Pons (tissue), 1 donor: Measurements from ENCODE around the gene ARMC6.

ENCODE experiments used
- DNase-seq: peaks from one replicate; pipeline ENCODE4 v3.0.0-alpha.2; 2016; ENCODE audit warnings: low spot score

Gene ARMC6

DNA sequence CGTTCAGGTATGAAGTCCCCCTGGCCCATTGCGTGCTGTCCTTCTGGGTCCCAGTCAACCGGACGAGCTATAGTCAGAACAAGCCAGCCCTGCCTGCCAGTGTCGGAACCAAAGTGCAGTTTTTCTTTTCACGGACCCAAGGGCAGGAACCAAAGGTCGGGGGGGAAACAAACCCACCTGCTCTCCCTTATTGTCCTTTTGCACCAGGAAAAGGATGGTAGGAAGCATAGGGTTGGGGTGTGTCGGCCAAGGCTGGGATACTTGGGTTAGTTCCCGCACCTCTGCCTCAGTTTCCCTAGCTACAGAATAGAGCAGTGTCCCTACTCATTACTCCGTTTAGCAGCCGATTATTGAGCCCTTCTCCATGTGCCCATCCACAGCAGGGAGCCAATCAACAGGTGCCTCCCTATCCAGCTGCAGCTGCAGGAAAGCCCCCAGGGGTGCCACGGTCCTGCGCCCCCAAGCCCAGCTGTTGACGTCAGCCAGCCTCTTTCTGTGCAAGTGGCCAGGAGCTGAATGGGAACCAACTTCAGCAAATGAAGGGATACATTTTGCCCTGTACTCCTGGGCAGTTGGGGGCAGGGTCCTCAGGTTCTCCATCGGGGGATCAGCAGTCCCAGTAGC, 21.0 kb downstream of the ARMC6 start:
- no peak for DNase-seq

DNA sequence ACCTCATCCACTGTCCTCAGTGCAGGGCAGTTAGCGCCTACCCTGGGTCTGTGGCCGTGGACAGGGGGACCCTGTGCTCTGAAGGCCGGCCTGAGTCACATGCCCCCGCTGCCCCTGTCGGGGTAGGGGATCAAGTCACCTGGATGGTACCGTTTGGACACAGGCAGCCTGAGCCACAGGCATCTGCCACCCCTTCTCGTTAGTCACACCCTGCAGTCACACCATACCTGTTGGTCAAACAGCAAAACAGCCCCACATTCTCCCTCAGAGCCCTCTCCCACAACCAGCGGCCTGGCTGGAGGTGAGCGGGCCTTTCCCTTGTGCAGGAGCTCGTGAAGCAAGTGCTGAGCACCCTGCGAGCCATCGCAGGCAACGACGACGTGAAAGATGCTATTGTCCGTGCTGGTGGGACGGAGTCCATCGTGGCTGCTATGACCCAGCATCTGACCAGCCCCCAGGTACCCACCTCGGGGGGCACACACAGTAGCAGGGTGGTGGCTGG, 21.6 kb downstream of the ARMC6 start:
- no peak for DNase-seq

- no peak for DNase-seq
Observed at GRCh38 chr19:19055701-19056100, 22.3 kb downstream of the ARMC6 start.

DNA sequence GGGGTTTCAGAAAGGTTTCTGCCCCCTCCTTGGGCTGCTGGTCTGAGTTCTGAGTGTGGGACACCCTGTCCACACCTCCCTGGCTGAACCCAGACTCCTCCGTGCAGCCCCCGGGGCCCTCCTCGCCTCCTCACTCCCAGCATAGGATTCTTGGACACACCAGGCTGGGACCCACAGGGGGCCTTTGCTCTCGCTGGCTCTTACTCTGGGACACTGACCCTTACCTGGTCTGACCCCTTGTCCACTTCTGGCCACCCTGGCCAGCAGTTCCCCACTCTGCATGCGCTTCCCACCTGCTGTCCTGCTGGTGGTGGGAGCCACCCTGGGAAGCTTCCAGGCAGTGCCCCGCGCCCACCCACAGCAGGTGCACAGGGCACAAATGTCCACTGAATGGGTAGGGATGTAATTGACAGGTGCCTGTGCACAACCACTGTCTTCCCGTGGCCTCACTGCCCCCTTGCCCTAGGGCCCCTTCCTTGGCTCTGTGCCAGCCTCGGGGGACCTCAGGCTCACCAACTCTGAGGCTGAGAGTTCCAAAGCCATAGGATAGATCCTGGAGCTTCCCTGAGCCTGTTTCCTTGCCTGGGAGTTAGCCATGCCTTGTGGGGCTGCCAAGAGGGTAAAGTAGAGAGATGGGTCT, 23.4 kb downstream of the ARMC6 start:
- no peak for DNase-seq

DNA sequence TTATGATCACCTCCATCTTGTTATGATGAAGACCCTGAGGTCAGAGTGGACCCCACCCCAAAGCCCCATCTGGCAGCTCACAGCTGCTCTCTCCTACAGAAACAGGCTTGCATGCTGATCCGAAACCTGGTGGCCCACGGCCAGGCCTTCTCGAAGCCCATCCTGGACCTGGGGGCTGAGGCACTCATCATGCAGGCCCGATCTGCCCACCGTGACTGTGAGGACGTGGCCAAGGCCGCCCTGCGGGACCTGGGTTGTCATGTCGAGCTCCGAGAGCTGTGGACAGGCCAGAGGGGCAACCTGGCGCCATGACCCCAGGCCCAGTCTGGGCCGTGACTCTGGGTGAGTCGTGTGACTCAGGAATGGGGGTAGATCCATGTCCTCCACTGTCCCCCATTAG, 23.9 kb downstream of the ARMC6 start:
- DNase-seq: no peak

DNA sequence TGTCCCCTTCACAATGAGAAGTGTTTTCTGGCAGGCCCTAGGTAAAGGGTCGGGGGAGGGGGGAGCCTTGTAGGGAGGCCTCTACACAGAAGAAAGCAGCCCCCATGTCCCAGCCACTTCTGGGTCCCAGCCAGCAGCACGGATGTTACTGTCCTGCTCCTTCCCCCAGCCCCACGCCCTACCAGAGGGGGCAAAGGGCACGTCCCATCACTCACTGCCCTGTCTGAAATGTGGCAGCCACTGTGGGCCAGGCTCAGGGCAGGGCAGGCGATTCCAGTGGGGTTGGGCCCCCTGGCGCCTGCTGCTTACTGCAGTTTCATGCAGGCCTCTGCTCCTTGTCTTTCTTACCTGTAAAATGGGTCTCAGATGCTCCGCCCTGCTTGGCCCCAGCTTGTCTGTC, 24.3 kb downstream of the ARMC6 start:
- DNase-seq: no peak

- no peak for DNase-seq
Observed at GRCh38 chr19:19059018-19059836, 25.8 kb downstream of the ARMC6 start.

DNA sequence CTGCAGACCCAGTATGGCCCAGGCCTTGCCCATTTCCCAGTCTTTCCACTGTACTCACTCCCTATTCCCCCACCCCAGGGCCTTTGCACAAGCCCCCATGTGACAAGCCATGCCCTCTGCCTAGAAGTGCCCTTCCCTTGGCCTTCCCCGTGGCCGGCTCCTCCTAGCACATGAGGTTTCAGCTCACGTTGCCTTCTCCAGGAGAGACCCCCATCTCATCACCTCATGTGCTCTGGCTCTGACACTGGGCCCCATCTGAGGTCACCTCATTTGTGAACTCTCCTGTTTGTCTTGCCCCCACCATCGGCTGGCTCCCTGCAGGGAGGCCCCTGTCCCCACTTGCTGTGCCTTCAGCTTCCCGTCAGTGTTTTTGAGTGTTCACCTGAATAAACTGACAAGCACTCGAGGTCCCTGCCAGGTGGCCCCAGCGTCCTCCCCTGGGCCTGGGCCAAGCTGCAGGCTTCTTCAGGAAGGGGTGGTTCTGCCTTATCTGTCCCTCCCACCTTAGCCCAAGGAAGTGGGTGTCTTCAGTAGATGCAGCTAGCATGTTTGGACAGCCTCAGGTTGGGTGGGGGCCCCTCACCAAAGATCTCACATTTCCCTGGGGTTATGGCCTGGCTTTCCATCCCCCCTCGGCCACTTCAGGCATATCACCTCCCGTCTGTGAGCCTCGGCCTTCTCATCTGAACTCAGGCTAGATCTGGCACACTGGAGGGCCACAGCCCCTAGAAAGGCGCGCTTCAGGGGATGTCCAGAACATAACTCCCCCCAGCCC, 26.6 kb downstream of the ARMC6 start:
- no peak for DNase-seq

- peak; percentile 5 for DNase-seq
Observed at GRCh38 chr19:19061506-19061905, 28.1 kb downstream of the ARMC6 start.

DNA sequence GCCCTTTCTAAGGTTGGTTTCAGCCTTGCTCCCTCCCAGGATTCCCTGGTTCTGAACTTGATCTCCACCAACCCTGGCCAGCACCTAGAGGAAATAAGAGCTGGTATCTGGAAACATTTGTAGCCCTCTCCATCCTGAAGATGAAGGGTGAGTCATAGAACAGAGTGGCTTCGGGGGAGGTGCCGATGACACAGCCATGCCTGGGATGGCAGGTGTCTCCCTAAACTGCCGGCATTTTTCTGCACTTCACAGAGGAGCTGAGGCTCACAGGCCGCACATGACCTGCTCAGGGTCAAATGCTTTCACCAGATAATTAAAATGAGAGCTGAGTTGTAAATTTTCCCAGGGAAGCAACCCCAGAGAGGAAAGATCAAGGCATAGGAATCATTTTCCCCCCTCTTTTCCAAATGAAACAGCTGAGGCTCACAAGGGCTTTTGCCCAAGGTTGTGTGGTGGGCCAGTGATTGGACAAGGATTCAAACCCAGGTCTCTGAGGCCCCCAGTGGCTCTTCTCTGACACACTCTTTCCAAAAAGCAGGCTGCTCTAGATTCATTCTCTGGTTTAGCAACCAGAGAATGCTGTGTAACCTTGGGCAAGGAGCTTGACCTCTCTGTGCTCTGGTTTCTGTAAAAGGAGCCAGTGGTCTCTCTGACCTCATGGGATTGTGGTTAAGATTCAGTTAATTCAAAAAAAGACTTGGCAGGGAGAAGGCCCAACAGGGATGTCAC, 29.2 kb downstream of the ARMC6 start:
- DNase-seq: peak; percentile 22

DNA sequence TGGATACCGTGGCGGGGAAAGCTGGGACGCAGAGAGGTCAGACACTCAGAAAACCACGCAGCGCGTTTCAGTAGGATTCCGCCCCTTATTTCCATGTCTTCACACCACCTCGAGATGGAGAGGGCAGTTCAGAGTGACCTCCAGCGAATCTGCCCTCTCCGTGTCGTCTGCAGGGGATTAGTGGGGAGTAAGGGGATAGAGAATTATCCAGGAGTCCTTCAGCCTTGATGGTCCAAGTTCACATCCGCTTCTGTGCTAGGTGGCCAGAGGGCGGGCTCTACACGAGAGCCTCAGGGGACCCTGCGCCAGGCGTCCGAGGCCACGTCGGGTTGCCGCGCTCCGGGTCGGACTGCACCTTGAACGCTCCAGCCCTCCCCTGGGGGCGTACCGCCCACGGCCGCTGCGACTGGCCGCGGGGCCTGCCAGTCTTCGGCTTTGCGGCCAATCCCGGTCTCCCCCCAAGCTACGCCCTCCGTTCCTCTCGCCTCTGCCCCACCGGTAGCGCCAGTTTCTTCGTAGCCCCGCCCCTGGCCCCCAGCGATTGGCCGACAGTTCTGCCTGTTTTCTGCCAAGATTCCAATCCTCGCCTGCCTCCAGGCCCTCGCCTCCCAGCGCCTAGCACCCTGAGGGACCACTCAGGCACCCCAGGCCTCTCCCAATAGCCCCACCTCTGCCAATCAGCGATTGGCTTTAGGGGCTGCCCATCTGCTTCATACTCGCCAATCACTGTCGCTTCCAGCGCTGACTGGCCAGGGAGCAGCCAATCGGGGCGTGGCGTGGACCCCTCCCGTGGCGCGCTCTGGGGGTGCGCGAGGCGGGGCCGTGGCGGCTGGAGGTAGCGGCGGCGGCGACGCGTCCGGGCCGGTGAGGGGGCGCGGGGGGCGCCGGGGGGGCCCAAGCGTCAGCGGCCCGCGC, 30.0 kb downstream of the ARMC6 start, which contains the start of gene SLC25A42:
Gene SLC25A42, plus strand, starts transcription at position 812 of the 915 bp plus-strand sequence. CDS start 32,131 bp downstream, outside the sequence.
- DNase-seq: peak; percentile 100

DNA sequence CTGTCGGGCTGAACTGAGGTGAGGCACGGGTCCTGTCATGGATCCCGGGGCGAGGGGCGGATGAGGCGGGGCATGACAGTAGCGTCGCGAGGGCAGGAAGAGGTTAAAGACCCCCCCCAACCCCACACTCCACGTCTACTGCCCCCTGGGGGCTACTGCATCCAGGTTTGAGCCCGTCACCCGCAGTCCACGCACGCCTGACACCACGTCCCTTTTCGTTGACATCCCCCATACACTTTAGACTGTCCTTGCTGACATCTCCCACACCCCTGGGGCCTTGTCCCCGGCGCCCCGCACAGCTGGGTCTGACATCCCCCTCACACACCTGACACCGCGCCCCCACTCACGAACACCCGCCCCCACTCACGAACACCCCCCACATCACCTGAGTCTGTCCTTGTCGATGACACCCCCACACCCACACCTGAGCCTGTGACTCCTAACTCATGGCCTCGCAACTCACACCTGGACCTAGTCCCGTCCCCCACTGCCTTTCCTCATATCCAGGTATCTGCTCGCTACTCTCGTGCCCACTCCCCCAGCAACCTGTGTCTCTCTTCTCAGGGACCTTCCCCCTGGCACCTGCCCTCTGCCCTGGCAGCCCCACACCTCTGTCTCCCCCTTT, 30.8 kb downstream of the ARMC6 start:
- no peak for DNase-seq

GRCh38 chr19:19064811-19065745, 31.7 kb downstream of the ARMC6 start:
- DNase-seq: no peak

DNA sequence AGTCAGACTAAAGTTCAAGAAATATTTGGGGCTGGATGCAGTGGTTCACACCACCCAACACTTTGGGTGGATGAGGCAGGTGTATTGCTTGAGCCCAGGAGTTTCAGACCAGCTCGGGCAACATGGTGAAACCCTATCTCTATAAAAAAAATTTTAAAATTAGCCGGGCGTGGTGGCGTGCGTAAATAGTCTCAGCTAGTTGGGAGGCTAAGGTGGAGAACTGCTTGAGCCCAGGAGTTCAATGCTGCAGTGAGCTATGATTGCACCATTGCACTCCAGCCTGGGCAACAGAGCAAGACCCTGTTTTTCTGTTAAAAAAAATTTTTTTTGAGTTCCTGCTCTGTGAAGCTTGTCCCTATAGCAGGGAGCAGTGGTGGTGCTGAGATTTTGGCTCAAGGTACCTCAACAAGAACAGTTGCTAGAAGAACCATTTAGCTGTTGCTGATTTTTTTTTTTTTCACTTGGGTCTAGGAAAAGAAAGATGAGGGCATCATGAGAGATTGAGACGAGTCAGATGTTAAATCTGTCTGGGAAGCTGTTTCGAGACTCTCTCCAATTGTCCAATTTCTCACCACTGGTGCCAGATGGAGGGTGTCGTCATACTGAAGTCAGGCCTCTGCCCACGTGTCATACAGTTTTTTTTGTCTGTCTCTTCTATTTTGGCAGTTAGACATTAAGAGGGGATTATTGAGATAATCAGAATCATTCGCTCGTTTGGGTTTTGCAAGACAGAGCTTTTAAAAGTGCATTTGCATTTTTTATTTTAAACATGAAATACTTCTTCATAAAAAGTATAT, 34.1 kb downstream of the ARMC6 start:
- DNase-seq: no peak

DNA sequence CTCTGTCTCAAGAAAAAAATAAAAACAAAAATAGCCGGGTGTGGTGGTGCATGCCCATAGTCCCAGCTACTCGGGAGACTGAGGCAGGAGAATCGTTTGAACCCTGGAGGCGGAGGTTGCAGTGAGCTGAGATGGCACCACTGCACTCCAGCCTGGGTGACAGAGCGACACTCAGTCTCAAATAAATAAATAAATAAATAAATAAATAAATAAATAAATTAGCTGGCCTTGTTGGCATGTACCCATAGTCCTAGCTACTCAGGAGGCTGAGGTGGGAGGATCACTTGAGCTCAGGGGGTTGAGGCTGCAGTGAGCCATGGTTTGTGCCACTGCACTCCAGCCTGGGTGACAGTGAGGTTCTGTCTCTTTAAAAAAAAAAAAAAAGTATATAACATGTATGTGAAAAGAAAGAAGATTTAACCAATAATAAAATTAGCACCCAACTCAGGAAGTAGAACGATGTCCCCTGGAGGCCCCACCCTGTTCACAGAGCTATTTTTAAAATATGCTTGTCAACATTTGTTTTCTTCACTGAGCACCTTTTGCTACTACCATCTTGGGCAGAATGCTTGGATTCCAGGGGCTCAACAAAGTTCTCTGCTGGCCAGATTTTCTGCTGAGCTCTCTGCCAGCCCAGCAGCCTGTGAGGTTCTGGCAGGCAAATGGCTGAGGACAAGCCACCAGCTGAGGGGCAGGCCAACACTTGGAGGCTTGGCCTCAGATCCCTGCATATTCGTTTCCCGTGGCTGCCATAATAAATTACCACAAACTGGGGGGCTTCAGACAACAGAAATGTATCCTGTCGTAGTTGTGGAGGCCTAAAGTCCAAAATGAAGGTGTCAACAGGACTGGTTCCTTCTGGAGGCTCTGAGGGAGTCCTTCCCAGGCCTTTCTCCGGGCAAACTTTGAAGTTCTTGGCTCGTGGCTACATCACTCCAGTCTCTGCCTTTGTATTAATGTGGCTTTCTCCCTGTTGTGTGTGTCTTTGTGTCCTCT, 35.6 kb downstream of the ARMC6 start:
- peak; percentile 12 for DNase-seq

- DNase-seq: no peak
Observed at GRCh38 chr19:19071897-19072296, 38.5 kb downstream of the ARMC6 start.
